ENCODE results near the gene PCDHGA1.
"Not testable (repeated sequence)": the region's sequence is repeated elsewhere in the genome, so short reads cannot be mapped to it uniquely, and the experiment has no call there.

Gene PCDHGA1

GRCh38 chr5:141330299-141331080 lies at the start of gene PCDHGA1:
PCDHGA1 (plus strand) TSS chr5:141330514.
- no peak for DNase-seq

- DNase-seq = no peak
Observed at GRCh38 chr5:141298376-141298775, 31.9 kb upstream of the PCDHGA1 start.

- no peak for DNase-seq
Observed at GRCh38 chr5:141303756-141304155, 26.6 kb upstream of the PCDHGA1 start, which contains the start of gene SLC25A2. SLC25A2 (minus strand) TSS chr5:141304049; CDS start chr5:141303865, 184 bp downstream.

GRCh38 chr5:141306630-141307029 lies 23.7 kb upstream of the PCDHGA1 start:
- DNase-seq = no peak

- no peak for DNase-seq
Observed at GRCh38 chr5:141313711-141314110, 16.6 kb upstream of the PCDHGA1 start.

GRCh38 chr5:141316963-141317362 lies 13.4 kb upstream of the PCDHGA1 start:
- not testable (repeated sequence) for DNase-seq

- DNase-seq = no peak
Observed at GRCh38 chr5:141319202-141319601, 11.1 kb upstream of the PCDHGA1 start.

- DNase-seq = no peak
Observed at GRCh38 chr5:141319699-141320098, 10.6 kb upstream of the PCDHGA1 start.

GRCh38 chr5:141320225-141321169 lies 9.8 kb upstream of the PCDHGA1 start, which contains the start of gene TAF7:
TAF7 (minus strand) TSS chr5:141320784; CDS start chr5:141320044, 740 bp downstream.
- DNase-seq = peak; percentile 93

- no peak for DNase-seq
Observed at GRCh38 chr5:141322261-141322660, 8.1 kb upstream of the PCDHGA1 start.

- DNase-seq = peak; percentile 67
Observed at GRCh38 chr5:141326088-141326854, 4.0 kb upstream of the PCDHGA1 start.

GRCh38 chr5:141328231-141328630 lies 2.1 kb upstream of the PCDHGA1 start:
- DNase-seq = no peak

GRCh38 chr5:141332571-141332970 lies 2.3 kb downstream of the PCDHGA1 start:
- not testable (repeated sequence) for DNase-seq

GRCh38 chr5:141338538-141339306 lies 8.4 kb downstream of the PCDHGA1 start, which contains the start of gene PCDHGA2:
PCDHGA2 (plus strand) TSS chr5:141338760.
- DNase-seq = peak; percentile 48

- not testable (repeated sequence) for DNase-seq
Observed at GRCh38 chr5:141340781-141341354, 10.6 kb downstream of the PCDHGA1 start.

GRCh38 chr5:141342773-141343172 lies 12.5 kb downstream of the PCDHGA1 start:
- no peak for DNase-seq

GRCh38 chr5:141343242-141343952 lies 13.1 kb downstream of the PCDHGA1 start, which contains the start of gene PCDHGA3:
PCDHGA3 (plus strand) TSS chr5:141343829; CDS start chr5:141344034, 205 bp downstream.
- DNase-seq = peak; percentile 57

- no peak for DNase-seq
Observed at GRCh38 chr5:141343953-141344463, 13.7 kb downstream of the PCDHGA1 start.

GRCh38 chr5:141345327-141345726 lies 15.0 kb downstream of the PCDHGA1 start:
- no peak for DNase-seq

GRCh38 chr5:141346017-141346416 lies 15.7 kb downstream of the PCDHGA1 start:
- DNase-seq = not testable (repeated sequence)

All from fibroblast of skin of right quadriceps (primary cell).